ENCODE results near the gene U2AF1L4. TPM values are rescaled to one million over a fixed set of nuclear protein-coding genes. Genes with fewer than 3 reads are reported as not detected.

The U2AF1L4 gene
- total and polyA plus RNA-seq, 2 of the 4 experiments (the other 2 are of a cell fraction), result 6.1 to 15.0 TPM

DNA sequence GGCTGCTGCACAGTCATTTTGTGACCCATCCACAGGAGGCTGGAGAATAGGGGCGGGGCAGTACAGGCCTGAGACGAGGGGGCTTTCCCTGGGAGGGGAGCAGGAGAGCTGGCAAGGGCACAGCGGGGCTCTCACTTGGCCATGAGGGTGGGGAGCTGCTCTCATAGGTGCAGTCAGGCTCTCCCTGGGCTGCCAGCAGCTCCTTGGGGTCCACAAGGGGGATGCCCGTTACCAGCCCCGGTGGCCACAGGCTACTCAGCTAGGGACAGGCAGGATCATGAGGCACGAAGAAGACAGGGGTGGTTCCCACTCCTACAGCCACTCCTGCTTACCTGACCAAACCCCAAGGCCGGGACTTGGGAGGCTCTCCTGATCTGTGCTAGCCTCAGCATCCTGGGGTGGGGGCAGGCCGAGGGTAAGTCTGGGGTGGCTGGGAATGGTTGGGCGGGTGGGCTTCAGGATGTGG is 46.6 kb upstream of the U2AF1L4 start:
- no peak overlapping the region for H2AK5ac ChIP-seq (ENCODE audit: low read depth, low read length)
- WGBS, 2 experiments (ENCODE audit: extremely low coverage in 2 of 2, insufficient read length in 1 of 2), result 100% methylated on average over 2 of the region's 9 CpGs; no CpG with 5 or more reads in 1 of the 2 experiments
- ATAC-seq (ENCODE audit: low read depth), result no peak
- intact Hi-C loops (cut with micrococcal nuclease) (no loop called here), dilution Hi-C loops (cut with HindIII; ENCODE audit: low sequenced_read_pairs, unreplicated experiment) (no loop called here), in situ Hi-C loops (cut with MboI; ENCODE audit: low sequenced_read_pairs) (no loop called here)
- H3K79me1 ChIP-seq (ENCODE audit: low read depth in 1 of 2, low read length in 2 of 2), result no peaks in the 10 kb centered on the region
- BruUV-seq (replicated peaks), result no TSS peak
- H3K27me3 ChIP-seq (ENCODE audit: control insufficient read depth, insufficient read depth, low read length), result peaks cover 13% of the 10 kb centered on the region
- H3K4me2 ChIP-seq (ENCODE audit: low read depth, low read length), result no peak overlapping the region
- H2BK120ac ChIP-seq (ENCODE audit: low read depth, low read length), result no peak overlapping the region
- no peak overlapping the region for H3K4me3 ChIP-seq (ENCODE audit: insufficient read depth, low read depth, low read length)
- TF ChIP-seq BHLHE40 (IDR thresholded peaks at IDR 0.05; ENCODE audit: low read depth, low read length) (no peak), SMC3 (IDR thresholded peaks at IDR 0.05; ENCODE audit: low read depth, low read length) (no peak), CTCF (conservative IDR thresholded peaks at IDR 0.05; ENCODE audit: low read depth, low read length) (no peak), RFX5 (IDR thresholded peaks at IDR 0.05; ENCODE audit: low read depth, low read length) (no peak), MXI1 (IDR thresholded peaks at IDR 0.05; ENCODE audit: borderline replicate concordance, low read depth, low read length) (no peak), ELK1 (IDR thresholded peaks at IDR 0.05; ENCODE audit: borderline replicate concordance, low read depth, low read length) (no peak), MAFK (IDR thresholded peaks at IDR 0.05; ENCODE audit: low read depth, low read length) (no peak), CEBPB (IDR thresholded peaks at IDR 0.05; ENCODE audit: low read depth, low read length) (no peak), FOS (IDR thresholded peaks at IDR 0.05; ENCODE audit: low read depth, low read length) (no peak), MAZ (IDR thresholded peaks at IDR 0.05; ENCODE audit: borderline replicate concordance, low read depth, low read length) (no peak), RAD21 (IDR thresholded peaks at IDR 0.05; ENCODE audit: low read length) (no peak), RCOR1 (IDR thresholded peaks at IDR 0.05; ENCODE audit: insufficient replicate concordance, low read length) (no peak), NFE2L2 (IDR thresholded peaks at IDR 0.05; ENCODE audit: low read depth, low read length) (no peak), POLR2A (IDR thresholded peaks at IDR 0.05; ENCODE audit: low read depth, low read length) (no peak)
- no peak overlapping the region for H2BK5ac ChIP-seq (ENCODE audit: low read depth, low read length, poor library complexity, severe bottlenecking)
- no peak overlapping the region for H2BK20ac ChIP-seq (ENCODE audit: low read depth, low read length)
- H2AFZ ChIP-seq (replicated peaks; ENCODE audit: low read length, poor library complexity), result no peak overlapping the region
- no peak overlapping the region for H4K91ac ChIP-seq (ENCODE audit: insufficient read depth, low read depth, low read length)
- no peaks in the 10 kb centered on the region for H4K20me1 ChIP-seq (ENCODE audit: insufficient read depth, low read length)
- H3K4me1 ChIP-seq (ENCODE audit: control insufficient read depth, insufficient read depth, low read length), result no peaks in the 10 kb centered on the region
- no peaks in the 10 kb centered on the region for H3K9me1 ChIP-seq (ENCODE audit: insufficient read depth, low read length)
- no peaks in the 10 kb centered on the region for H3K9me3 ChIP-seq (ENCODE audit: control insufficient read depth, insufficient read depth, low read length)
- no peak overlapping the region for H4K8ac ChIP-seq (ENCODE audit: low read depth in 2 of 2, low read length in 2 of 2)
- H3K14ac ChIP-seq (replicated peaks; ENCODE audit: low read depth, low read length), result no peak overlapping the region
- H3K9ac ChIP-seq (ENCODE audit: low read depth, low read length), result no peak overlapping the region
- H3K27ac ChIP-seq (ENCODE audit: insufficient read depth, low read length), result no peak overlapping the region
- no peak for DNase-seq
- no peak overlapping the region for H3K23ac ChIP-seq (ENCODE audit: low read depth, low read length)
- no peak overlapping the region for H2BK15ac ChIP-seq (ENCODE audit: low read depth, low read length)
- H4K5ac ChIP-seq (ENCODE audit: low read depth, low read length), result no peak overlapping the region
- POLR2A ChIA-PET (ENCODE audit: unreplicated experiment), result no interaction called here
- H3K36me3 ChIP-seq (ENCODE audit: control insufficient read depth, insufficient read depth, low read length), result no peaks in the 10 kb centered on the region
- H3K56ac ChIP-seq (ENCODE audit: extremely low read depth, insufficient read depth, low read length), result no peak overlapping the region
- CTCF ChIA-PET, result no interaction called here
- no peak overlapping the region for H3K18ac ChIP-seq (ENCODE audit: low read depth, low read length)
- H3K4ac ChIP-seq (ENCODE audit: low read depth, low read length), result no peak overlapping the region
- H2AK9ac ChIP-seq (replicated peaks; ENCODE audit: low read depth, low read length, poor library complexity), result no peak overlapping the region
